Sigmoid colon (tissue), 4 donors: ENCODE data around the gene CHMP1A.

ENCODE experiments used
- CTCF ChIP-seq, 4 experiments: fragments of 450-650 bp in 3 of 4; fragments of 200-600 bp in 1 of 4; IDR thresholded peaks; one replicate each; pipeline ENCODE4 v1.5.1; 2016 to 2019; ENCODE audit warnings: antibody characterized with exemption in 4 of 4, mild to moderate bottlenecking in 3 of 4, moderate library complexity in 2 of 4
- EP300 ChIP-seq, 4 donors: sonication (generic); formaldehyde crosslinking; IDR thresholded peaks; one replicate each; pipeline ENCODE4 v1.6.1; 2017; ENCODE audit warnings: antibody characterized with exemption in 4 of 4

- no peak for TF ChIP-seq EP300 (IDR thresholded peaks at IDR 0.05)
- TF ChIP-seq CTCF (IDR thresholded peaks at IDR 0.05) = no peak
Measured at GRCh38 chr16:89655062-89655643, 2.4 kb downstream of the CHMP1A start.
